ENCODE data around the gene CYSRT1.
"Not testable (repeated sequence)": the region's sequence is repeated elsewhere in the genome, so short reads cannot be mapped to it uniquely, and the experiment has no call there.

The CYSRT1 gene

GRCh38 chr9:137235424-137236237 is 10.7 kb downstream of the CYSRT1 start:
- in situ Hi-C loops (cut with HindIII; ENCODE audit: low sequenced_read_pairs), result no loop called here

DNA sequence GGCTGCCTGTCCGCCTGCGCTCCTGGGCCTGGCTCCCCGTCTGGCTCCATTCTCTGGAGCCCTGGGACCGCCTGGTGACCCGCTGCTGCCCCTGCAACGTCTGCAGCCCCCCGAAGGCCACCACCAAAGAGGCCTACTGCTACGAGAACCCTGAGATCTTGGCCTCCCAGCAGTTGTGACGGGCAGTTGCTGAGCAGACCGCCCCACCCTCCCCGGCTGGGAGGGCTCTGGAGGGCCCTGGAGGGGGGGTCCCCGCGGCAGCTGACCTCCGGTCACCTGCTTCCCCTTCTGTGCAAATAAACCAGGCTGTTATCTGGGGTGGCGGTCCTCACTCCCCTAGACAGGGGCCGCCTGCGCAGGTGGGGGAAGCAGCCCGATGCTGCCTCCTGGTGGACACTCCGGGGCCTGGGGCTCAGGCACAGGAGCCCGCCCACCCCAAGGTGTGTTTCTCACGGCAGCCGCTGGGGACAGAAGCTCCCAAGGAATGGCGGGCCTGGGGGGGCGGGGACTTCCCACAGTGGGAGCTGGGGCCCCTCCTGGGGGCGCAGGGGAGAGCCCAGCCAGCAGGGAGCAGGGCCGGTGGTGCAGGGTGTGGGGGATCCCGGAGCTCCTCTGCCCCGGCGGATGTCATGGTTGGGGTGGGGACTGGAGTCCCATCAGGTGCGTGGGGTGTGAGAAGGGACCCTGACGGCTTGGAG is 11.4 kb downstream of the CYSRT1 start:
- in situ Hi-C loops (cut with HindIII; ENCODE audit: low sequenced_read_pairs), result no loop called here

DNA sequence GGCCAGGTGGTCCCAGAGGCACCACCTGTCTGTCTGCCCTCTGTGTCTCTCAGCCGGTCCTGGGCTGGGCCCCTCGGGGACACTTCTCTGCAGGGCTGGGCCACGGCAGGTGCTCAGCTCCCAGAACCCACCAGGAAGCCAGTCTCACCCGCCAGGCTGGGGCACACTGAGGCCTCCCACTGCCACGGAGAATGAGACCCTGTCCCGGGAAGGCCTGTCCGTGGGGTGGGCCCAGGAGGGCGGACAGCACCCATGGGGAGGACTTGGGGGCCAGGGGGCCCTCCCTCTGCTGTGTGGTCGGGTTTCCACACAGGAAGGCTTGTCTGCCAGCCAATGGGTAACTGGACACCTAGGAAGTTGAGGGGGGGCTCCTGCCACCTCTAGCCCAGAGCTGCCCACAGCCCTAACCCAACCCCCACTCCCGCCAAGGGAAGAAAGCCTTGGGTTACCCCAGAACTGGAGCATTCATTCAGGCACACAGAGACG is 12.0 kb downstream of the CYSRT1 start:
- in situ Hi-C loops (cut with HindIII; ENCODE audit: low sequenced_read_pairs), result no loop called here

DNA sequence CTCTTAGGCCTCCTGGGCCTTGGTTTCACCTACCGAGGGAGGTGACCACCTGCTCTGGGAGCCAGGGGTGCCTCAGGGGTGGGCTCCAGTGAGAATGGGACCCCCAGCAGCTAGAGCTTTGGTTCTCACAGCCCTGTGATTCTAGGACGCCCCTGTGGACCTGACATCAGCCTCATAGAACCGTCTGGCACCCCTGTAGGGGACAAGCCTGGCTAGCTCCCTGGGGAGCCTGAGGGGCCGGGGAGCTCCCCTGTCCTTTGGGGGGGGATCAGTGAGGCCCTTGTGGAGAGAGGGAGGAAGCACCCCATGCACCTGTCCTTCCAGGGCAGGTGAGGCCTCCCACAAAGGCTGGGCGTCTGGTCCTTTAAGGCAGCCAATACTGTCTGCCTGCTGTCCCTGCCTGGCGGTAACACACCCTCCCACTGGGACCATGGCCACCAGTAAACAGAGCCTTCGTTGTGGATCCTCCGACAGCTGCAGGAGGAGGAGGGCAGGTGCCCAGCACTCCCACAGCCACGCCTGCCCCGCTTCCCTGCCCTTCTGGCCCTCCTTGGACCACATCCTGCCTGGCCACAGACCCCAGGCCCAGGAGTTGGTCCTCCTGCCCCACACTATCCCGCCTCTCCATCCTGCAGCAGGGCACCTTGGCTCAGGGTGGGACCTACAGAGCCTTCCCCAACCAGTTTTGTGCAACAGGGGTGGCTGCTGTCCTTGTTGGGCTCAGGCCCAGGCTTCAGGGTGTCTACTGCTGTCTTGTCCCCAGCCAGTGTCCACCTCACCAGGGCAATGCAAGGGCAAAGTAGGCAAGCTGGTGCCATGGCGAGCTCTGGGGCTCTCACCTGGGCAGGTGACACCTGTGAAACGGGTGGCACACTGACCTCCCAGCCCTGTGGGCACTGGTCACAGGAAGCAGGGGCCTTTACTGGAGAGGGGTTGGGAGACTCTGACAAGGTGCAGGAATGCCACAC is 13.1 kb downstream of the CYSRT1 start:
- in situ Hi-C loops (cut with HindIII; ENCODE audit: low sequenced_read_pairs), result no loop called here

- in situ Hi-C loops (cut with HindIII; ENCODE audit: low sequenced_read_pairs), result not testable (repeated sequence)
These were observed 14.7 kb downstream of the CYSRT1 start for GRCh38 chr9:137239541-137240200.

- in situ Hi-C loops (cut with HindIII; ENCODE audit: low sequenced_read_pairs), result no loop called here
These were observed 15.4 kb downstream of the CYSRT1 start for GRCh38 chr9:137240318-137240840.

DNA sequence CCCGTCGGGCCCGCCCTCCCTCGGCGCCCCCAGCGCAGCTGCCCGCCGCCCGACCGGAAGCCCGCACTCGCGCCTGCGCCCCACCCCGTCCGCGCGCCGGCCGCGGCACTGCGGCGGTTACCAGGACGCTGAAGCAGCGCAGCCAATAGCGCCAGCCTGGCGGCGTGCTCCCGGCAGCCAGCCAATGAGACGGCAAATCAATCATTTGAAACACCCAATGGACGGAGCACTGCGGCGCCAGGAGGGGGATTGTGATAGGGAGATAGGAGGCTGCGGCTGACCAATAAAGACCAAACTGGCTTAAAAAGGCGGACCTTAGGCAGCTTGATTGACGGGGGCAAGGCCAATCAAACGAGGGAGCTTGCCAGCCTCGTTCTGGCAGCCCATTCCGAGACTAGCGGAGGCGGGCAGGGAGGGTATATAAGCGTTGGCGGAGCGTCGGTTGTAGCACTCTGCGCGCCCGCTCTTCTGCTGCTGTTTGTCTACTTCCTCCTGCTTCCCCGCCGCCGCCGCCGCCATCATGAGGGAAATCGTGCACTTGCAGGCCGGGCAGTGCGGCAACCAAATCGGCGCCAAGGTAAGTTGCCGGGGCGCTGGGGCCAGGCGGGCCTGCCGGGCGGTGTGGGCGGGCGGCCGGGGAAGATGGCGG is 16.0 kb downstream of the CYSRT1 start, which contains the start of gene TUBB4B:
Gene TUBB4B (plus strand): TSS at position 447 of the 649 bp plus-strand sequence. CDS start 74 bp downstream, at position 521.
- in situ Hi-C loops (cut with HindIII; ENCODE audit: low sequenced_read_pairs), result no loop called here

DNA sequence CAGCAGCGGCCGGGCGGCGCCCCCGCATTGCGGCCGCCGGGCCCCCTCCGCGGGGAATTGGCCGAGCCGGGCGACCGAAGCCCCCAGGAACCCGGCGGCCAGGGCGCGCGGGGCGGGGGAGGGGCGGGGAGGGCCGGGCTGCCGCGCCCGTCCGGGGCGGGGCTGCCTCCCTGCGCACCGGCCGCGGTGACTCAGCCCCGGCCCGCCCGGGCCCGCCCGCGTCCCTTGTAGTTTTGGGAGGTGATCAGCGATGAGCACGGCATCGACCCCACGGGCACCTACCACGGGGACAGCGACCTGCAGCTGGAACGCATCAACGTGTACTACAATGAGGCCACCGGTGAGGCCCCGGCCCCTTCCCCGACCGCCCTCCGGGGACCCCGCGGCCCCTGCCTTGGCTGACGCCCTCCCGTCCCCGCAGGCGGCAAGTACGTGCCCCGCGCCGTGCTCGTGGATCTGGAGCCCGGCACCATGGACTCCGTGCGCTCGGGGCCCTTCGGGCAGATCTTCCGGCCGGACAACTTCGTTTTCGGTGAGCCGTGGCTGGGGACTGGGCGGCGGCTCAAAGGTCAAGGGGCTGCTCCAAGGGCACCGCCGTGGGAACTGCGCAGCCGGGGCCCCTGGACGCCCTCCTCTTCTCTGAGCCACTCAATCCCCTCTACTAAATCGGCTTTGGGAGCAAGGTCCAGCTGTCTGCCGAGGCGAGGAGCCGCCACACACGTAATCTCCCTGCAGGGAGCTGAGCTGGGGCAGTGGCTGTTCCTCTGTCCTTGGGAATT is 16.7 kb downstream of the CYSRT1 start:
- in situ Hi-C loops (cut with HindIII; ENCODE audit: low sequenced_read_pairs), result no loop called here

- in situ Hi-C loops (cut with HindIII; ENCODE audit: low sequenced_read_pairs), result no loop called here
These were observed 17.6 kb downstream of the CYSRT1 start for GRCh38 chr9:137242269-137243203.

- in situ Hi-C loops (cut with HindIII; ENCODE audit: low sequenced_read_pairs), result not testable (repeated sequence)
These were observed 18.3 kb downstream of the CYSRT1 start for GRCh38 chr9:137243266-137243625.

DNA sequence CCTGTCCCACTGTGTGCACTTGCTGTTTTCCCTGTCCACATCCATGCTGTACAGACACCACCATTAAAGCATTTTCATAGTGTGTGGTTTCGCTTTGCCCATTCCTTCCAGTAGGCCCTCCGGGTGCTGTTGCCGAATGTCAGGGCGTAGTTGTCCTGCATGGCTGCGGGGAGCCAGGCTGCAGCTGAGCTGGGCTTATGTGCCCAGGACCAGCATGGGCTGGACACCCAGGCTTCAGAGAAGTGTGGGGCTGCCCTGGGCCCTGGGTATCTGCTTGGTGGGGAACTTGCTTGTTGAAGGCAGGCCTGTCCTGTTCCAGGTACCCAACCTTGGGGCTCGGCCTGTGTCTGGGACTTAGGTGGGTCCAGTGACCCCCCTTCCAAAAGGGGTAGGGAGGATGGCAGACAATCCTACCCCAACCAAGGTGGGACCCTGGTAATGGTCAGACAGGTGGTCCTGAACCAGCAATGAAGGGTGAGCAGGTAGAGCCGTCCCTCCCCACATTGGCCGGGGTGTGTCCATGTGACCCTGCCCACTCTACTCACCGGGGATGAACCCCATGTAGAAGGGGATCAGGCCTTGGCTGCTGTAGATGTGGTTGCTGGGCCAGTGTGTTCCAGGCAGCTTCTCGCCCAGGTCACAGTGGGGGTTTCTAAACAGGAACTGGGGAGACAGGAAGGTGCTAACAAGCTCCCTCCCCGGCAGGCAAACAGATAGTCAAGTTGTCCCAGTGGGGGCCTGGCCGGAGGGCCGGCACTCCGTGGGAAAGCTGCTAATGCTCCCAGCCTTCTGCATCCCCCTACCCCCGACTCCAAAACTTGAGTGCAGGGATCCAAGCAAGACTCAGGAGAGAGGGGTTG is 18.9 kb downstream of the CYSRT1 start:
- in situ Hi-C loops (cut with HindIII; ENCODE audit: low sequenced_read_pairs), result no loop called here

DNA sequence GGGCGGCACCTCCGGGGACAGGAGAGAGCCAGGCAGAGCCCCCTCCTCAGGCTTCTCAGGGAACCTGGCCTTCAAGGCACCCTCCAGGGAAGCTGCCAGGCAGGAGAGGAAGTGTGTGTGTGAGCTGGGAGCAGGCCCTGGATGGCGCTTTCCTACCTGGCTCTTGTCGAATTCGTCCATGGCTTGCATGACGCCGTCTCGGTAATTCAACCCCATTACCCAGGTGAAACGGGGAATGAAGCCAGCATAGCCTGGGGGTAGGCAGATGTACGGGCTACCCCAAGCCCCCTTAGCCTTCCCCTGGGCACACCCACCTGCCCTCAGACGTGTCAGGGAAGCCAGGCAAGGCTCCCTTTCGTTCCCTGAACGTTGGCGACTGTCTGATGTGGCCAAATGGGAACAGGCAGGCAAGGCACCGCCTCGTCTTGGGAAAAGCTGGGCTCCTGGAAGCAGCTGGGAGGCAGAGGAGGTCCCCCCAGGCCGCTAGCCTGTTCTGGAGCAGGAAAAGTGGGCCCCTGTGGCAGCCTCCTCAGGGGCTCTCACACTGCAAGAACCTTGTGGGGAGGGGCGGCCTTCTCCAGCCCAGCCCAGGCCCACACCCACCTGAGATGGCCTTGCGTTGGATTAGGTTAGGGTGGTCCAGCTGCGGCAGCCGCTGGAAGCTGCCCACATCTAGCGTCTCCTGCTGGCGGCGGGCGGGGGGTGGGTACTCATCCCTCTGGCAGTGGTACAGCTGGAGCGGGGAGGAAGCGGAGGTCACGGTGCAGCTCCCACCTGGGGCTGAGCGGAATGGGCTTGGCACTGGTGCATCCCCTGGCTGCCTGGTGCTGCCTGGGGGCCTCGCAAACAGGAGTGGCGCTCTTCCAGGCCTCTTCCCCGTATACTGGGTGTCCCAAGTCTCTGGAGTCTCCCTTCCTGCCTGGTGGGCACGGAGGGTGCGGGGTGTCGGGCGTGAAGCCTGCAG is 19.8 kb downstream of the CYSRT1 start:
- in situ Hi-C loops (cut with HindIII; ENCODE audit: low sequenced_read_pairs), result no loop called here

- in situ Hi-C loops (cut with HindIII; ENCODE audit: low sequenced_read_pairs), result no loop called here
These were observed 20.8 kb downstream of the CYSRT1 start for GRCh38 chr9:137245450-137246421.

DNA sequence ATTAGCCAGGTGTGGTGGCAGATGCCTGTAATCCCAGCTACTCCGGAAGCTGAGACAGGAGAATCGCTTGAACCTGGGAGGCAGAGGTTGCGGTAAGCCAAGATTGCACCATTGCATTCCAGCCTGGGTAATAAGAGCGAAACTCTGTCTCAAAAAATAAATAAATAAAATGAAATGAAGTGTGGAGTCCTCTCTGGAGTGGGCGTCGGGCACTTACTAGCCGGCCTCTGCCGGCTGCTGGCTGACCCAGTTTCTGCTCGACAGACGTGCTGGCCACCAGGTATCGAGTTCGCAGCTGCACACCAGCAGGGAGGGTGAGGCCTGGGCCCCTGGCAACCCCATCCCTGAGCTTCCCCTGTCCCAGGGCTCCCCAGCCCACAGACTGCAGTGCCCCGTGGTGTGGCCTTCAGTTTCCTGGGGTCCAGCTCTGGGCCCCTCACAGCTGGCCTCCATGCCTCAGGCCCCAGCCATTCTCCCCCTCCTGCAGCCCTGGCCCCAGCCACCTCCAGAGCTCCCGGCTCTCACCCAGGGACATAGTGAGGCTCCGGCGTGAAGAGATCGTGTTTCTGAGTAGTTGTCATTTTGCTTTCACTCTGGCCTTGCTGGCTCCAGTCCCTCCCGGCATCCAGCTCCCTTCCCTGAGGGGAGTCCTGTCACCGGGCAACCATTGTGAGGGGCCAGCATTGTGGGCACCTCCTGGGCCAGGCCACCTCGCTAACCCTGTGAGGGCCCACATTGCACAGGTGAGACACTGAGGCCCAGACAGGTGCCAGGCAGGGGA is 22.4 kb downstream of the CYSRT1 start:
- in situ Hi-C loops (cut with HindIII; ENCODE audit: low sequenced_read_pairs), result no loop called here

Data from DLD1 (cell line).